Measurements from ENCODE around the gene CXCL14. TPM values are rescaled to one million over a fixed set of nuclear protein-coding genes. Genes with fewer than 3 reads are reported as not detected.

CXCL14 gene
- total RNA-seq, 2 donors from 2014 or later = 0.20 to 0.44 TPM

DNA sequence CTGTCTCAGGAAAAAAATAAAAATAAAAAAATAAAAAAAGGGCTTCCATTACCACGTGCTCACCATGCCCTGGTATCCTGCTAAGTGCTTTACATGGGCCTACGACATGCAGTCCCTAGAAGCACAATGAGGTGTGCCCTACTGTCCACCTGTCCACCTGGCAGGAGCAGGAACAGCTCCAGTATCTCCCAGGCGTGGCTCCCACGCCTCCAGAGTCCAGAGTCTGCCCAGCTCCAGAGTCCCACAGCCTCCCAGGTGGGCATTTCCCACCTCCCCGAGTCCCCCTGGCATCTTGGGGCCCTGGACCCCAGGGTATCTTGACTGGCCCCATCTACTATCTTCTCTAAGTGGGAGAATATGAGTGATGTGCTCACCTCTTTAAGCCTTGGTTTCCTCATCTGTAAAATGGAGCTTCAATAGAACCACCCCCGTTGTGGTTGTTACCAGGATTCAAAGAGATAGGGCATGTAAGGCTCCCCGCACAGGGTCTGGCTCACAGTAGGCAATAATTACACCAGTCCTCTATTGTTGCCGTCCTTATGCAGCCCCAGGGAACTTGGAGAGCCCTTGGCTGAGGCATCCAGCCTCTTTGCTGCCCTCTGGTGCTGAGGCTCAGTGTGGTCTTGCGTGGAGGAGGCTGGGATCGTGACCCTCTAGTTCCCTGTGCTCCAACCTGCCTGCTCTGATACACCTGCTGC, 8.9 kb downstream of the CXCL14 start:
- H3K36me3 ChIP-seq (ENCODE audit: control insufficient read depth, insufficient read depth, low read length) = no peaks in the 10 kb centered on the region
- peak; percentile 93 for DNase-seq
- peaks cover 4% of the 10 kb centered on the region for H3K4me1 Mint-ChIP-seq
- H3K27ac Mint-ChIP-seq = no peak overlapping the region
- H3K27me3 Mint-ChIP-seq (ENCODE audit: insufficient read depth) = peaks cover 35% of the 10 kb centered on the region
- TF ChIP-seq, protein P1, sequence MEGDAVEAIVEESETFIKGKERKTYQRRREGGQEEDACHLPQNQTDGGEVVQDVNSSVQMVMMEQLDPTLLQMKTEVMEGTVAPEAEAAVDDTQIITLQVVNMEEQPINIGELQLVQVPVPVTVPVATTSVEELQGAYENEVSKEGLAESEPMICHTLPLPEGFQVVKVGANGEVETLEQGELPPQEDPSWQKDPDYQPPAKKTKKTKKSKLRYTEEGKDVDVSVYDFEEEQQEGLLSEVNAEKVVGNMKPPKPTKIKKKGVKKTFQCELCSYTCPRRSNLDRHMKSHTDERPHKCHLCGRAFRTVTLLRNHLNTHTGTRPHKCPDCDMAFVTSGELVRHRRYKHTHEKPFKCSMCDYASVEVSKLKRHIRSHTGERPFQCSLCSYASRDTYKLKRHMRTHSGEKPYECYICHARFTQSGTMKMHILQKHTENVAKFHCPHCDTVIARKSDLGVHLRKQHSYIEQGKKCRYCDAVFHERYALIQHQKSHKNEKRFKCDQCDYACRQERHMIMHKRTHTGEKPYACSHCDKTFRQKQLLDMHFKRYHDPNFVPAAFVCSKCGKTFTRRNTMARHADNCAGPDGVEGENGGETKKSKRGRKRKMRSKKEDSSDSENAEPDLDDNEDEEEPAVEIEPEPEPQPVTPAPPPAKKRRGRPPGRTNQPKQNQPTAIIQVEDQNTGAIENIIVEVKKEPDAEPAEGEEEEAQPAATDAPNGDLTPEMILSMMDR (conservative IDR thresholded peaks at IDR 0.05) = peak; percentile 82
- no peak overlapping the region for H3K4me3 ChIP-seq (ENCODE audit: low read length)
- WGBS, 2 experiments (ENCODE audit: insufficient coverage in 1 of 2, insufficient read length in 1 of 2) = 48 to 59% methylated on average over 6 to 10 of the region's 10 CpGs
- no peak overlapping the region for H3K27ac ChIP-seq (ENCODE audit: low read depth, low read length)
- H3K9ac ChIP-seq (ENCODE audit: extremely low read depth, low read length, poor library complexity, severe bottlenecking) = no peak overlapping the region
- no peaks in the 10 kb centered on the region for H3K4me1 ChIP-seq (ENCODE audit: control insufficient read depth, insufficient read depth, low read length)
- H3K27me3 ChIP-seq (ENCODE audit: control insufficient read depth, insufficient read depth, low read length, poor library complexity, severe bottlenecking) = no peaks in the 10 kb centered on the region
- no peaks in the 10 kb centered on the region for H3K9me3 Mint-ChIP-seq
- no peaks in the 10 kb centered on the region for H3K36me3 Mint-ChIP-seq (ENCODE audit: low read depth)
- no peak overlapping the region for H3K4me3 Mint-ChIP-seq
- no peaks in the 10 kb centered on the region for H3K9me3 ChIP-seq (ENCODE audit: control insufficient read depth, low read length)

DNA sequence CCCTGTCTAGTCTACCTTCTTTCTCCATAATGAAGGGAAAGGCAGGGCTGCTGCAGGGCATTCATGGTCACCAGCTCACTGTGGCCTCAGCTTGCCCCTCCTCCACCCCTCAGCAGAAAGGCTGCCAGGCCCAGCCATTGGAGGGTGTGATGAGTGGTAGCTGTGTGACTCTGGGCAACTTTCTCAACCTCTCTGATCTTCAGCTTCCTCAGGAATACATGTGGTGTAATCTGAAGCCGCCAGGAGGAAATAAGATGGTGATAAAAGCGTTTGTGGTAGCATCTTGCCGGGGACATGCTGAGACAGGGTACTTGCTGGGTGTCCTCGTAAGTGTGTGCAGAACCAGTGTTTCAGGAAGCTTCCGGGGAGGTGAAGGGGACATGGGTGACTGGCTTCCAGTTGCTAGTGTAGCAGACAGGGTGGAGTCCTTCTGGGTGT, 9.8 kb downstream of the CXCL14 start:
- Histone ChIP-seq H3K9me3 (ENCODE audit: control insufficient read depth, low read length) (no peaks in the 10 kb centered on the region), H3K27ac (ENCODE audit: low read depth, low read length) (no peak overlapping the region), H3K9ac (ENCODE audit: extremely low read depth, low read length, poor library complexity, severe bottlenecking) (no peak overlapping the region), H3K36me3 (ENCODE audit: control insufficient read depth, insufficient read depth, low read length) (no peaks in the 10 kb centered on the region), H3K4me1 (ENCODE audit: control insufficient read depth, insufficient read depth, low read length) (no peaks in the 10 kb centered on the region), H3K4me3 (ENCODE audit: low read length) (no peak overlapping the region), H3K27me3 (ENCODE audit: control insufficient read depth, insufficient read depth, low read length, poor library complexity, severe bottlenecking) (no peaks in the 10 kb centered on the region)
- TF ChIP-seq, protein P1 (conservative IDR thresholded peaks at IDR 0.05) = no peak
- Mint-ChIP-seq H3K9me3 (no peaks in the 10 kb centered on the region), H3K27me3 (ENCODE audit: insufficient read depth) (peaks cover 35% of the 10 kb centered on the region), H3K27ac (no peak overlapping the region), H3K36me3 (ENCODE audit: low read depth) (no peaks in the 10 kb centered on the region), H3K4me3 (no peak overlapping the region), H3K4me1 (peaks cover 4% of the 10 kb centered on the region)
- 91 to 96% methylated on average over 5 of the region's 5 CpGs for WGBS, 2 experiments (ENCODE audit: insufficient coverage in 1 of 2, insufficient read length in 1 of 2)
- DNase-seq = no peak

DNA sequence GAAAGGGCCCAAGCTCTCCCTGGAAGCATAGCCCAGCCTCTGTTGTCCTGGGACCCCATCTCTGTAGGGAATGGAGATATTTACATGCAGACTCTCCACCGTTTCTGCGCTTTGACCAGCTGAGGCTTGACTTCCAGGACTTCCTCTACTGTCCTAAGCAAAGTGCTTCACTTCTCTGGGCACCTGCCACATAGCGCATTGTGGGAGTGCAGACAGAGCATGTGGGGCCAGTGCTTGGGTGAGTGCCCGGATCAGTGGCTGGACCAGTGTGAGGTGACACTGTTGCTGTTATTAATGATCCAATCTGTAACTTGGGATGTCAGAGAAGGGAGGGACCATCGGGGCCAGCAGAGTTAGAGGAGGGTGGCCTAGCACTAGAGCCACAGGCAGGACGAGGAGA, 10.5 kb downstream of the CXCL14 start:
- H3K4me3 ChIP-seq (ENCODE audit: low read length) = no peak overlapping the region
- peaks cover 38% of the 10 kb centered on the region for H3K27me3 Mint-ChIP-seq (ENCODE audit: insufficient read depth)
- no peak overlapping the region for H3K9ac ChIP-seq (ENCODE audit: extremely low read depth, low read length, poor library complexity, severe bottlenecking)
- H3K9me3 ChIP-seq (ENCODE audit: control insufficient read depth, low read length) = no peaks in the 10 kb centered on the region
- no peaks in the 10 kb centered on the region for H3K4me1 ChIP-seq (ENCODE audit: control insufficient read depth, insufficient read depth, low read length)
- H3K9me3 Mint-ChIP-seq = no peaks in the 10 kb centered on the region
- H3K36me3 ChIP-seq (ENCODE audit: control insufficient read depth, insufficient read depth, low read length) = no peaks in the 10 kb centered on the region
- H3K27me3 ChIP-seq (ENCODE audit: control insufficient read depth, insufficient read depth, low read length, poor library complexity, severe bottlenecking) = no peaks in the 10 kb centered on the region
- H3K4me1 Mint-ChIP-seq = peaks cover 4% of the 10 kb centered on the region
- 87 to 93% methylated on average over 6 of the region's 6 CpGs for WGBS, 2 experiments (ENCODE audit: insufficient coverage in 1 of 2, insufficient read length in 1 of 2)
- TF ChIP-seq, protein P1 (conservative IDR thresholded peaks at IDR 0.05) = no peak
- no peaks in the 10 kb centered on the region for H3K36me3 Mint-ChIP-seq (ENCODE audit: low read depth)
- H3K27ac ChIP-seq (ENCODE audit: low read depth, low read length) = no peak overlapping the region
- H3K4me3 Mint-ChIP-seq = no peak overlapping the region
- H3K27ac Mint-ChIP-seq = no peak overlapping the region
- no peak for DNase-seq
